Posterior vena cava (tissue), 2 donors: ENCODE measurements around the gene GPR12. TPM values are rescaled to one million over a fixed set of nuclear protein-coding genes. Genes with fewer than 3 reads are reported as not detected.

ENCODE experiments used
- DNase-seq: peaks from one replicate; pipeline ENCODE4 v3.0.0-alpha.2; 2020; ENCODE audit warnings: low spot score
- intact Hi-C, 2 donors: fragments of 100-400 bp; cut with DNase I; formaldehyde crosslinking; loops; one replicate each; pipeline versions ENCODE4 v1.14.1 to v1.14.2; 2022 to 2023
- long read RNA-seq, 2 donors: library from polyadenylated mRNA; unstranded; transcript quantifications; one replicate each; pipeline ENCODE4 v2.0.0, GENCODE V29; 2020 to 2021
- total RNA-seq, 2 donors: library from RNA; stranded (reverse); fragmentation: NEBNext Ultra II Directional; extraction: Animal tissue kit (Norgen Biotek cat#: 25700); gene quantifications; one replicate each; pipeline ENCODE4 v1.2.1, GENCODE V29; 2021
- donor health status: DM: yes; HTN: yes; CAD: no.
- donor health status: DM: yes; HTN: yes; CAD: no.

GPR12 gene
- under 1 TPM; 0.09 to 0.10 TPM for total RNA-seq
- long read RNA-seq, donor 1: 0 reads
- long read RNA-seq, donor 2: 0 reads

GRCh38 chr13:26759907-26760831 lies at the start of gene GPR12:
Gene GPR12 (minus strand): TSS chr13:26760786. CDS start chr13:26759827, 959 bp downstream.
- no peak for DNase-seq

GRCh38 chr13:26810095-26810494 lies 49.5 kb upstream of the GPR12 start:
- intact Hi-C loops: no loop called here

More at GRCh38 chr13:26759907-26760831, at the start of gene GPR12:
- intact Hi-C loops: no loop called here

GRCh38 chr13:26806891-26807290 lies 46.3 kb upstream of the GPR12 start:
- intact Hi-C loops: no loop called here
- DNase-seq: no peak

More at GRCh38 chr13:26810095-26810494, 49.5 kb upstream of the GPR12 start:
- DNase-seq: no peak

- no peak for DNase-seq
- intact Hi-C loops: no loop called here
These were observed 27.4 kb upstream of the GPR12 start for GRCh38 chr13:26787961-26788360.

GRCh38 chr13:26786651-26787295 lies 26.2 kb upstream of the GPR12 start:
- intact Hi-C loops: no loop called here
- no peak for DNase-seq

GRCh38 chr13:26785838-26786630 lies 25.4 kb upstream of the GPR12 start:
- no peak for DNase-seq
- intact Hi-C loops: no loop called here

- DNase-seq: no peak
- intact Hi-C loops: no loop called here
These were observed 24.4 kb upstream of the GPR12 start for GRCh38 chr13:26784704-26785639.

- intact Hi-C loops: no loop called here
- DNase-seq: no peak
These were observed 19.8 kb upstream of the GPR12 start for GRCh38 chr13:26780411-26780810.

GRCh38 chr13:26779321-26779720 lies 18.7 kb upstream of the GPR12 start:
- DNase-seq: no peak
- intact Hi-C loops: no loop called here

- intact Hi-C loops: no loop called here
- no peak for DNase-seq
These were observed 11.9 kb upstream of the GPR12 start for GRCh38 chr13:26772531-26772930.

GRCh38 chr13:26771796-26772195 lies 11.2 kb upstream of the GPR12 start:
- intact Hi-C loops: no loop called here
- DNase-seq: no peak

GRCh38 chr13:26762745-26763345 lies 2.3 kb upstream of the GPR12 start:
- intact Hi-C loops: no loop called here
- no peak for DNase-seq

GRCh38 chr13:26760832-26761582 lies 421 bp upstream of the GPR12 start:
- no peak for DNase-seq
- intact Hi-C loops: no loop called here

- no peak for DNase-seq
- intact Hi-C loops: no loop called here
These were observed 1.2 kb downstream of the GPR12 start for GRCh38 chr13:26759249-26759906.

- no peak for DNase-seq
- intact Hi-C loops: no loop called here
These were observed 2.0 kb downstream of the GPR12 start for GRCh38 chr13:26758496-26759157.

GRCh38 chr13:26756961-26757360 lies 3.6 kb downstream of the GPR12 start:
- DNase-seq: no peak
- intact Hi-C loops: no loop called here

GRCh38 chr13:26752671-26753070 lies 7.9 kb downstream of the GPR12 start:
- intact Hi-C loops: no loop called here

More at GRCh38 chr13:26752671-26753070, 7.9 kb downstream of the GPR12 start:
- DNase-seq: no peak
